HepG2 (cell line): ENCODE data around the gene ACCSL. TPM values are rescaled to one million over a fixed set of nuclear protein-coding genes. Genes with fewer than 3 reads are reported as not detected.

Experiments
- POLR2G ChIP-seq: fragments of 200-400 bp; formaldehyde crosslinking; IDR thresholded peaks from 2 replicates; pipeline ENCODE4 v1.6.1; 2018; ENCODE audit warnings: mild to moderate bottlenecking, low read depth, low read length, moderate library complexity
- RXRA ChIP-seq: sonication (generic); formaldehyde crosslinking; IDR thresholded peaks from 2 replicates; pipeline ENCODE4 v1.5.1; 2020; ENCODE audit warnings: missing genetic modification reagents
- ZNF547 ChIP-seq: sonication (generic); formaldehyde crosslinking; IDR thresholded peaks from 2 replicates; pipeline ENCODE4 v1.5.1; 2020; ENCODE audit warnings: mild to moderate bottlenecking, missing genetic modification reagents
- polyA plus RNA-seq, 8 experiments: library from polyadenylated mRNA; depleted of rRNA in 3 of 8; stranded (reverse) in 7 of 8; unstranded in 1 of 8; fragments of >200 nt; fragmentation: Illumina TruSeq in 4 of 8; extraction: Trizol in 4 of 8; gene quantifications; 2 replicates each; pipeline versions ENCODE4 v1.2.1 to v1.2.3, GENCODE V29; 2011 to 2016; ENCODE audit warnings: low read depth in 4 of 8, missing spikeins in 1 of 8, mixed read lengths in 1 of 8; ENCODE audit not compliant: insufficient read depth in 1 of 8
- total RNA-seq, 5 experiments: library from RNA; depleted of rRNA; stranded (reverse); fragments of >200 nt; fragmentation: Illumina TruSeq; extraction: Trizol; gene quantifications; 2 replicates each; pipeline ENCODE4 v1.2.3, GENCODE V29; 2016; ENCODE audit warnings: low read depth in 1 of 5
- TF ChIP-seq, protein P1 (sequence below), 2 experiments: sonication (generic) in 1 of 2; formaldehyde crosslinking in 1 of 2; IDR thresholded peaks; 2 replicates each; pipeline versions ENCODE4 v1.4.0 to v1.6.1; 2018 to 2020; ENCODE audit warnings: missing genetic modification reagents in 2 of 2, borderline replicate concordance in 1 of 2, low read depth in 1 of 2, mild to moderate bottlenecking in 1 of 2, missing biosample characterization in 1 of 2
- TF ChIP-seq, protein P2 (sequence below): sonication (generic); formaldehyde crosslinking; IDR thresholded peaks from 2 replicates; pipeline ENCODE4 v1.5.0; 2020; ENCODE audit warnings: mild to moderate bottlenecking, missing genetic modification reagents
- TF ChIP-seq, protein P3 (sequence below): IDR thresholded peaks from 2 replicates; pipeline ENCODE4 v1.6.1; 2016; ENCODE audit warnings: low read depth, borderline replicate concordance

The ACCSL gene
- total and polyA plus RNA-seq, 2 of the 13 experiments (the other 11 are each of a cell fraction or from before 2014, with no cell fraction given), result not detected

DNA sequence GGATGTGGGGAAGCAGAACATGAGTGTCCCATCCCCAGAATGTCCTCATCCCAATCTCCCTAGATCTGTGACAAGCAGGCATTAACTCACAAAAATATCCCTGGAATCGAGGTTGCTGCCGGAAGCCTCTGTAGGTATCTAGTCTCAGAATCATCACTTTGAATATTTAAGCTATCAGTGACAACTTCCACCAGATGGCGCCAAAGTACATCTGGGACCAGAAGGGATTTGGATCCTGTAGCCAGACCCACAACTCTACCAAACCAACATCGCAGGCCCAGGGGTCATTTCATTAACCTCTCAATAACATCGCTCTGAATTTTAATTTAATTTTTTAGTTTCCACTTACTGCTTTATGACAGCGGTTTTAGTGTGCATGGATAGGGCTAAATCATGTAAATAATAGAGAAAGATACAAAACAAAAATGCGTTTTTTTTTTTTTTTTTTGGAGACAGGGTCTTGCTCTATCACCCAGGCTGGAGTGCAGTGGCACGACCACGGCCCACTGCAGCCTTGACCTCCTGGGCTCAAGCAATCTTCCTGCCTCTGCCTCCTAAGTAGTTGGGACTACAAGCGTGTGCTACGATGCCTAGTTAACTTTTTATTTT, 46.6 kb downstream of the ACCSL start (continued):
- TF ChIP-seq, protein P1, sequence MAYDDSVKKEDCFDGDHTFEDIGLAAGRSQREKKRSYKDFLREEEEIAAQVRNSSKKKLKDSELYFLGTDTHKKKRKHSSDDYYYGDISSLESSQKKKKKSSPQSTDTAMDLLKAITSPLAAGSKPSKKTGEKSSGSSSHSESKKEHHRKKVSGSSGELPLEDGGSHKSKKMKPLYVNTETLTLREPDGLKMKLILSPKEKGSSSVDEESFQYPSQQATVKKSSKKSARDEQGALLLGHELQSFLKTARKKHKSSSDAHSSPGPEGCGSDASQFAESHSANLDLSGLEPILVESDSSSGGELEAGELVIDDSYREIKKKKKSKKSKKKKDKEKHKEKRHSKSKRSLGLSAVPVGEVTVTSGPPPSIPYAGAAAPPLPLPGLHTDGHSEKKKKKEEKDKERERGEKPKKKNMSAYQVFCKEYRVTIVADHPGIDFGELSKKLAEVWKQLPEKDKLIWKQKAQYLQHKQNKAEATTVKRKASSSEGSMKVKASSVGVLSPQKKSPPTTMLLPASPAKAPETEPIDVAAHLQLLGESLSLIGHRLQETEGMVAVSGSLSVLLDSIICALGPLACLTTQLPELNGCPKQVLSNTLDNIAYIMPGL (CRISPR knock-in tag; IDR thresholded peaks at IDR 0.05; ENCODE audit: borderline replicate concordance in 1 of 2, low read depth in 1 of 2), result peak; percentile 24 to 38; a peak in 2 of 4 replicates
- TF ChIP-seq ZNF547 (CRISPR knock-in tag), result no peak
- TF ChIP-seq RXRA (CRISPR knock-in tag), result no peak
- TF ChIP-seq POLR2G, result no peak
- TF ChIP-seq, protein P2, sequence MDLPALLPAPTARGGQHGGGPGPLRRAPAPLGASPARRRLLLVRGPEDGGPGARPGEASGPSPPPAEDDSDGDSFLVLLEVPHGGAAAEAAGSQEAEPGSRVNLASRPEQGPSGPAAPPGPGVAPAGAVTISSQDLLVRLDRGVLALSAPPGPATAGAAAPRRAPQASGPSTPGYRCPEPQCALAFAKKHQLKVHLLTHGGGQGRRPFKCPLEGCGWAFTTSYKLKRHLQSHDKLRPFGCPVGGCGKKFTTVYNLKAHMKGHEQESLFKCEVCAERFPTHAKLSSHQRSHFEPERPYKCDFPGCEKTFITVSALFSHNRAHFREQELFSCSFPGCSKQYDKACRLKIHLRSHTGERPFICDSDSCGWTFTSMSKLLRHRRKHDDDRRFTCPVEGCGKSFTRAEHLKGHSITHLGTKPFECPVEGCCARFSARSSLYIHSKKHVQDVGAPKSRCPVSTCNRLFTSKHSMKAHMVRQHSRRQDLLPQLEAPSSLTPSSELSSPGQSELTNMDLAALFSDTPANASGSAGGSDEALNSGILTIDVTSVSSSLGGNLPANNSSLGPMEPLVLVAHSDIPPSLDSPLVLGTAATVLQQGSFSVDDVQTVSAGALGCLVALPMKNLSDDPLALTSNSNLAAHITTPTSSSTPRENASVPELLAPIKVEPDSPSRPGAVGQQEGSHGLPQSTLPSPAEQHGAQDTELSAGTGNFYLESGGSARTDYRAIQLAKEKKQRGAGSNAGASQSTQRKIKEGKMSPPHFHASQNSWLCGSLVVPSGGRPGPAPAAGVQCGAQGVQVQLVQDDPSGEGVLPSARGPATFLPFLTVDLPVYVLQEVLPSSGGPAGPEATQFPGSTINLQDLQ (CRISPR knock-in tag), result no peak
- TF ChIP-seq, protein P3, sequence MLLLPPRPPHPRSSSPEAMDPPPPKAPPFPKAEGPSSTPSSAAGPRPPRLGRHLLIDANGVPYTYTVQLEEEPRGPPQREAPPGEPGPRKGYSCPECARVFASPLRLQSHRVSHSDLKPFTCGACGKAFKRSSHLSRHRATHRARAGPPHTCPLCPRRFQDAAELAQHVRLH (CRISPR knock-in tag), result 0 out of 2 replicates have a peak, but pooled peaks have one; percentile 21
